Keratinocyte (primary cell): ENCODE data around the gene MPZ. TPM values are rescaled to one million over a fixed set of nuclear protein-coding genes. Genes with fewer than 3 reads are reported as not detected.

Experiments used
- DNase-seq: peaks from one replicate; pipeline ENCODE4 v3.0.0-alpha.2; 2011; ENCODE audit warnings: low read depth, missing footprints, low spot score
- FAIRE-seq: peaks from 2 replicates; lab custom pipeline; 2011; peaks lifted over from hg19 to GRCh38; lab: Jason Lieb, UNC
- H2AFZ ChIP-seq: 2 replicates; pipeline ENCODE4 v1.6.0; 2012; ENCODE audit warnings: low read length, control low read depth, inconsistent platforms; ENCODE audit not compliant: control insufficient read depth
- H3K27ac ChIP-seq: 2 replicates; pipeline ENCODE4 v1.5.1; 2011; ENCODE audit warnings: low read length; ENCODE audit not compliant: control insufficient read depth, insufficient read depth
- H3K27me3 ChIP-seq: 3 replicates; pipeline ENCODE4 v1.6.0; 2011; ENCODE audit warnings: low read length; ENCODE audit not compliant: control insufficient read depth, insufficient read depth; ENCODE audit errors: extremely low read depth
- H3K36me3 ChIP-seq, 2 experiments: 2 replicates in 1 of 2; 3 replicates in 1 of 2; pipeline ENCODE4 v1.5.1; 2011; ENCODE audit warnings: low read length in 2 of 2, mild to moderate bottlenecking in 1 of 2; ENCODE audit not compliant: control insufficient read depth in 2 of 2, insufficient read depth in 2 of 2; ENCODE audit errors: extremely low read depth in 1 of 2
- H3K4me1 ChIP-seq: 3 replicates; pipeline ENCODE4 v1.5.1; 2011; ENCODE audit warnings: low read length; ENCODE audit not compliant: control insufficient read depth, insufficient read depth; ENCODE audit errors: extremely low read depth
- H3K4me2 ChIP-seq: 3 replicates; pipeline ENCODE4 v1.6.0; 2011; ENCODE audit warnings: low read depth, low read length; ENCODE audit not compliant: control insufficient read depth, insufficient read depth; ENCODE audit errors: extremely low read depth
- H3K4me3 ChIP-seq, 3 experiments: fragments of 200-600 bp in 1 of 3; sonication (generic) in 1 of 3; 2 replicates in 2 of 3; 3 replicates in 1 of 3; pipeline ENCODE4 v1.5.1; 2011 to 2016; ENCODE audit warnings: low read length in 3 of 3, mild to moderate bottlenecking in 3 of 3, control low read depth in 2 of 3, inconsistent platforms in 1 of 3, low read depth in 1 of 3, mixed read lengths in 1 of 3, mixed run types in 1 of 3, moderate library complexity in 1 of 3; ENCODE audit not compliant: control insufficient read depth in 2 of 3, insufficient read depth in 2 of 3; ENCODE audit errors: extremely low read depth in 1 of 3
- H3K79me2 ChIP-seq: 2 replicates; pipeline ENCODE4 v1.6.0; 2012; ENCODE audit warnings: low read length; ENCODE audit not compliant: control insufficient read depth, insufficient read depth
- H3K9ac ChIP-seq: 3 replicates; pipeline ENCODE4 v1.6.0; 2011; ENCODE audit warnings: low read length; ENCODE audit not compliant: control insufficient read depth, insufficient read depth; ENCODE audit errors: extremely low read depth
- H3K9me1 ChIP-seq: 3 replicates; pipeline ENCODE4 v1.6.0; 2011; ENCODE audit warnings: low read length; ENCODE audit not compliant: control insufficient read depth, insufficient read depth; ENCODE audit errors: extremely low read depth
- H3K9me3 ChIP-seq: 2 replicates; pipeline ENCODE4 v1.5.1; 2012; ENCODE audit warnings: low read depth, low read length; ENCODE audit not compliant: control insufficient read depth
- H4K20me1 ChIP-seq: 3 replicates; pipeline ENCODE4 v1.6.0; 2011; ENCODE audit warnings: low read length; ENCODE audit not compliant: control insufficient read depth, insufficient read depth; ENCODE audit errors: extremely low read depth
- EZH2 ChIP-seq: IDR thresholded peaks from one replicate; pipeline ENCODE4 v1.6.1; 2012; ENCODE audit warnings: inconsistent platforms, mild to moderate bottlenecking, low read length, moderate library complexity
- dilution Hi-C: fragments of 300-500 bp; cut with MboI; formaldehyde crosslinking; loops from one replicate; pipeline ENCODE4 v1.7.0; 2020; ENCODE audit warnings: low sequenced_read_pairs; ENCODE audit not compliant: extremely low pct_ligation_motif_present
- polyA plus RNA-seq, 5 experiments: library from polyadenylated mRNA; depleted of rRNA in 3 of 5; stranded (reverse) in 3 of 5; stranded (forward) in 1 of 5; unstranded in 1 of 5; fragments of >200 nt; gene quantifications; 1 replicate in 1 of 5; 2 replicates in 3 of 5; 3 replicates in 1 of 5; pipeline versions ENCODE4 v1.2.1 to v1.2.3, GENCODE V29; 2011 to 2012; ENCODE audit warnings: missing spikeins in 2 of 5, low read depth in 1 of 5, low replicate concordance in 1 of 5
- TF ChIP-seq, protein P1 (sequence below), 3 experiments: IDR thresholded peaks in 1 of 3; conservative IDR thresholded peaks in 1 of 3; optimal IDR thresholded peaks in 1 of 3; 2 replicates in 2 of 3; 3 replicates in 1 of 3; pipeline versions ENCODE3 to v1.5.1; 2011; ENCODE audit warnings: low read length in 3 of 3, mild to moderate bottlenecking in 3 of 3, moderate library complexity in 2 of 3, control low read depth in 1 of 3, inconsistent platforms in 1 of 3; ENCODE audit not compliant: insufficient read depth in 2 of 3; ENCODE audit errors: extremely low read depth in 1 of 3

Gene MPZ
- polyA plus RNA-seq, 1 donor (not counting 4 experiments of a cell fraction or from before 2014, with no cell fraction given) = 0.45 TPM

DNA sequence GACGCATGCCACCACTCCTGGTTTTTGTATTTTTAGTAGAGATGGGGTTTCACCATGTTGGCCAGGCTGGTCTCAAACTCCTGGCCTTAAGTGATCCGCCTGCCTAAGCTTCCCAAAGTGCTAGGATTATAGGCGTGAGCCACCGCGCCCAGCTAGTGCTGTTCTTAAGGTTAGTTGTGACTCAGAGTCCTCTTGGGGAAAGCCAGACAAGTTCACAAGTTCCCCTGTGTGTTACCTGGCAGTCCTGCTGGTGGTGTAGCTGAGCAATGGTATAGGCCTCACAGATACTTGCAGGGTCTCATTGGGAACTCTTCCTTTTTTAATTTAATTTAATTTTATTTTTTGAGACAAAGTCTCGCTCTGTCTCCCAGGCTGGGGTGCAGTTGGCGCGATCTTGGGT is 47.3 kb upstream of the MPZ start:
- no peak overlapping the region for H3K4me3 ChIP-seq
- no peak overlapping the region for H3K4me2 ChIP-seq
- no peak overlapping the region for H2AFZ ChIP-seq
- H4K20me1 ChIP-seq = no peaks in the 10 kb centered on the region
- no peaks in the 10 kb centered on the region for H3K27me3 ChIP-seq
- peaks cover 2% of the 10 kb centered on the region for H3K4me1 ChIP-seq
- H3K9ac ChIP-seq = no peak overlapping the region
- peaks cover 4% of the 10 kb centered on the region in 2 experiments for H3K36me3 ChIP-seq
- no peaks in the 10 kb centered on the region for H3K79me2 ChIP-seq
- dilution Hi-C loops = no loop called here
- H3K27ac ChIP-seq = no peak overlapping the region
- DNase-seq (no peak), FAIRE-seq (no peak)
- TF ChIP-seq, protein P1, sequence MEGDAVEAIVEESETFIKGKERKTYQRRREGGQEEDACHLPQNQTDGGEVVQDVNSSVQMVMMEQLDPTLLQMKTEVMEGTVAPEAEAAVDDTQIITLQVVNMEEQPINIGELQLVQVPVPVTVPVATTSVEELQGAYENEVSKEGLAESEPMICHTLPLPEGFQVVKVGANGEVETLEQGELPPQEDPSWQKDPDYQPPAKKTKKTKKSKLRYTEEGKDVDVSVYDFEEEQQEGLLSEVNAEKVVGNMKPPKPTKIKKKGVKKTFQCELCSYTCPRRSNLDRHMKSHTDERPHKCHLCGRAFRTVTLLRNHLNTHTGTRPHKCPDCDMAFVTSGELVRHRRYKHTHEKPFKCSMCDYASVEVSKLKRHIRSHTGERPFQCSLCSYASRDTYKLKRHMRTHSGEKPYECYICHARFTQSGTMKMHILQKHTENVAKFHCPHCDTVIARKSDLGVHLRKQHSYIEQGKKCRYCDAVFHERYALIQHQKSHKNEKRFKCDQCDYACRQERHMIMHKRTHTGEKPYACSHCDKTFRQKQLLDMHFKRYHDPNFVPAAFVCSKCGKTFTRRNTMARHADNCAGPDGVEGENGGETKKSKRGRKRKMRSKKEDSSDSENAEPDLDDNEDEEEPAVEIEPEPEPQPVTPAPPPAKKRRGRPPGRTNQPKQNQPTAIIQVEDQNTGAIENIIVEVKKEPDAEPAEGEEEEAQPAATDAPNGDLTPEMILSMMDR (optimal IDR thresholded peaks at IDR 0.05 in 1 of 3, IDR thresholded peaks at IDR 0.05 in 1 of 3, conservative IDR thresholded peaks at IDR 0.05 in 1 of 3; ENCODE audit: extremely low read depth in 1 of 3, insufficient read depth in 2 of 3, low read length in 3 of 3) = no peak
- TF ChIP-seq EZH2 = no peak
- no peaks in the 10 kb centered on the region for H3K9me3 ChIP-seq
- no peaks in the 10 kb centered on the region for H3K9me1 ChIP-seq

GRCh38 chr1:161351482-161351881 is 41.7 kb upstream of the MPZ start:
- TF ChIP-seq EZH2 = no peak
- TF ChIP-seq, protein P1 (optimal IDR thresholded peaks at IDR 0.05 in 1 of 3, IDR thresholded peaks at IDR 0.05 in 1 of 3, conservative IDR thresholded peaks at IDR 0.05 in 1 of 3; ENCODE audit: extremely low read depth in 1 of 3, insufficient read depth in 2 of 3, low read length in 3 of 3) = no peak
- DNase-seq = no peak
- Histone ChIP-seq H3K79me2 (no peaks in the 10 kb centered on the region), H3K4me1 (no peaks in the 10 kb centered on the region), H4K20me1 (no peaks in the 10 kb centered on the region), H3K9ac (no peak overlapping the region), H3K36me3 (peaks cover 2 to 4% of the 10 kb centered on the region in 2 experiments), H3K4me3 (no peak overlapping the region), H3K27me3 (no peaks in the 10 kb centered on the region), H3K4me2 (no peak overlapping the region), H3K9me1 (no peaks in the 10 kb centered on the region), H3K27ac (no peak overlapping the region), H3K9me3 (no peaks in the 10 kb centered on the region), H2AFZ (no peak overlapping the region)
- FAIRE-seq = peak; percentile 5
- dilution Hi-C loops = no loop called here
